Measurements from ENCODE around the gene RYR3. TPM values are rescaled to one million over a fixed set of nuclear protein-coding genes. Genes with fewer than 3 reads are reported as not detected.

Gene RYR3
- total and polyA plus RNA-seq, 2 of the 13 experiments (the other 11 are each of a cell fraction or from before 2014, with no cell fraction given) = not detected

DNA sequence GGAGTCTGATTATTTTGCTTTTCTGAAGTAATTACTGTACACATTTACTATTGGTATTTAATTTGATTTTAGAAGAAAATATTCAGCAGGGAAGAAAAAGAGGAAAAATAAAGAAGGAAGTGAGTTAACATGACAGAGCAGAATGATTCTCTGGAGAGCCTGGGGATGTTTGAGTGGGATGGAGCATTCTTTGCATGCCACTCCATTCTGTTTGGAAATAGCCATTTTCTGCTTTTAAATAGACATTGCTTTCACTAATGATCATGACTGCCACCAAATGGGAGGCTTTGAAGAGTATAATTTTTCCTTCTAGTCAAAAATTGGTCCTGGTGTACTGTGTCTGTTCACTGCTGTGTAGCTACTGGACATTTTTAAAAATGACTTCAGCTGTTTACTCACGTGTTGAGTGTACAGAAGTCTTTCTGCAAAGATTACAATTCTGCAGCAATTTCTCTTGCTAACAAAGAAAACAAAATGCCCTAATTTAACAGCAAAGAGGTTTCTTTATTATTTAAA lies 196.1 kb downstream of the RYR3 start:
- intact Hi-C loops (cut with micrococcal nuclease; ENCODE audit: unreplicated experiment) = no loop called here
- in situ Hi-C loops (cut with HindIII; ENCODE audit: extremely low pct_ligation_motif_present, low pct_unique_long_range_greater_than_20kb) = no loop called here
- no peak overlapping the region for H3K27ac ChIP-seq (ENCODE audit: extremely low read length, insufficient read depth, low read length)
- no peak for DNase-seq (ENCODE audit: low spot score)
- no peaks in the 10 kb centered on the region for H4K20me1 ChIP-seq (ENCODE audit: insufficient read depth, low read length)
- H3K27me3 ChIP-seq (ENCODE audit: control insufficient read depth in 1 of 2, insufficient read depth in 2 of 2, low read length in 2 of 2) = no peaks in the 10 kb centered on the region
- no peaks in the 10 kb centered on the region for H3K4me1 ChIP-seq (ENCODE audit: insufficient read depth, low read length)
- ChIA-PET CTCF (ENCODE audit: low intra/inter-chr PET ratio, low total read pairs) (no interaction called here), POLR2A (no interaction called here)
- no peak overlapping the region for H3K4me2 ChIP-seq (ENCODE audit: low read depth, low read length)
- ATAC-seq = no peak
- WGBS (ENCODE audit: low lambda C conversion rate) = 4% methylated on average over 1 of the region's 1 CpG
- H3K36me3 ChIP-seq (replicated peaks in 1 of 2; ENCODE audit: control insufficient read depth in 1 of 2, insufficient read depth in 2 of 2, low read length in 2 of 2) = no peaks in the 10 kb centered on the region; a peak in 1 of 5 replicates
- no peaks in the 10 kb centered on the region for H3K79me2 ChIP-seq (ENCODE audit: insufficient read depth, low read length)
- no peak overlapping the region for H2AFZ ChIP-seq (ENCODE audit: low read length)
- no peak overlapping the region for H3K4me3 ChIP-seq (replicated peaks in 1 of 3; ENCODE audit: insufficient read depth in 1 of 3, low read depth in 2 of 3, low read length in 3 of 3)
- FAIRE-seq = no peak
- BruUV-seq (replicated peaks) = no TSS peak
- no peak overlapping the region for H3K9ac ChIP-seq (ENCODE audit: insufficient read depth, low read depth, low read length)
- H3K9me3 ChIP-seq (ENCODE audit: low read length) = no peaks in the 10 kb centered on the region
- TF ChIP-seq RAD21 (CRISPR knock-in tag; IDR thresholded peaks at IDR 0.05) = no peak
- no peak for TF ChIP-seq CSRNP1 (CRISPR knock-in tag; IDR thresholded peaks at IDR 0.05)
- no peak for TF ChIP-seq AKNA (CRISPR knock-in tag; IDR thresholded peaks at IDR 0.05; ENCODE audit: borderline replicate concordance)
- TF ChIP-seq YY1 (IDR thresholded peaks at IDR 0.05; ENCODE audit: insufficient read depth, insufficient replicate concordance, low read depth, low read length) = no peak
- TF ChIP-seq, protein P1, sequence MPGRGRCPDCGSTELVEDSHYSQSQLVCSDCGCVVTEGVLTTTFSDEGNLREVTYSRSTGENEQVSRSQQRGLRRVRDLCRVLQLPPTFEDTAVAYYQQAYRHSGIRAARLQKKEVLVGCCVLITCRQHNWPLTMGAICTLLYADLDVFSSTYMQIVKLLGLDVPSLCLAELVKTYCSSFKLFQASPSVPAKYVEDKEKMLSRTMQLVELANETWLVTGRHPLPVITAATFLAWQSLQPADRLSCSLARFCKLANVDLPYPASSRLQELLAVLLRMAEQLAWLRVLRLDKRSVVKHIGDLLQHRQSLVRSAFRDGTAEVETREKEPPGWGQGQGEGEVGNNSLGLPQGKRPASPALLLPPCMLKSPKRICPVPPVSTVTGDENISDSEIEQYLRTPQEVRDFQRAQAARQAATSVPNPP (CRISPR knock-in tag; IDR thresholded peaks at IDR 0.05) = no peak
- no peak for TF ChIP-seq HMG20A (CRISPR knock-in tag; IDR thresholded peaks at IDR 0.05; ENCODE audit: borderline replicate concordance)
- TF ChIP-seq ZKSCAN5 (CRISPR knock-in tag; IDR thresholded peaks at IDR 0.05) = no peak
- no peak for TF ChIP-seq ZBTB25 (CRISPR knock-in tag; IDR thresholded peaks at IDR 0.05)
- TF ChIP-seq ZNF33B (CRISPR knock-in tag; IDR thresholded peaks at IDR 0.05) = no peak
- no peak for TF ChIP-seq HNF4A (CRISPR knock-in tag; IDR thresholded peaks at IDR 0.05)
- TF ChIP-seq ELF4 (CRISPR knock-in tag; IDR thresholded peaks at IDR 0.05; ENCODE audit: borderline replicate concordance) = no peak
- TF ChIP-seq KDM2A (CRISPR knock-in tag; IDR thresholded peaks at IDR 0.05; ENCODE audit: borderline replicate concordance, low read depth) = no peak

All from HepG2 (cell line).